Measurements from ENCODE around the gene LAMTOR4. TPM values are rescaled to one million over a fixed set of nuclear protein-coding genes. Genes with fewer than 3 reads are reported as not detected.
A peak's percentile ranks its signal among the peaks of the same experiment; 100 is the strongest.
"Not testable (repeated sequence)": the region's sequence is repeated elsewhere in the genome, so short reads cannot be mapped to it uniquely, and the experiment has no call there.

Gene LAMTOR4
- total and polyA plus RNA-seq, 7 donors = 48.7 to 141 (median 74.6) TPM

- Histone ChIP-seq H3K27me3 (ENCODE audit: insufficient read depth in 3 of 3, low read length in 2 of 3) (no peaks in the 10 kb centered on the region), H3K4me3 (no peak overlapping the region), H3K9me3 (no peaks in the 10 kb centered on the region), H3K4me1 (no peaks in the 10 kb centered on the region), H3K27ac (no peak overlapping the region), H3K36me3 (ENCODE audit: insufficient read depth in 1 of 2, low read depth in 1 of 2) (no peaks in the 10 kb centered on the region)
- intact Hi-C loops (cut with DNase I) = no loop called here
- ATAC-seq = no peak
- TF ChIP-seq CTCF (IDR thresholded peaks at IDR 0.05) = no peak
- no peak for DNase-seq
- 64 to 68% (median 64%) methylated on average over 3 of the region's 3 CpGs for WGBS, 3 donors
Measured at GRCh38 chr7:100141555-100141949, 7.2 kb upstream of the LAMTOR4 start.

- Histone ChIP-seq H3K27ac (no peak overlapping the region), H3K4me3 (no peak overlapping the region), H3K4me1 (no peaks in the 10 kb centered on the region), H3K36me3 (ENCODE audit: insufficient read depth in 1 of 2, low read depth in 1 of 2) (no peaks in the 10 kb centered on the region), H3K9me3 (no peaks in the 10 kb centered on the region), H3K27me3 (ENCODE audit: insufficient read depth in 3 of 3, low read length in 2 of 3) (no peaks in the 10 kb centered on the region)
- WGBS, 3 donors = 92 to 98% (median 96%) methylated on average over 3 of the region's 3 CpGs
- TF ChIP-seq CTCF (IDR thresholded peaks at IDR 0.05) = no peak
- no peak for ATAC-seq
- intact Hi-C loops (cut with DNase I) = no loop called here
- no peak for DNase-seq
Measured at GRCh38 chr7:100142461-100142860, 6.3 kb upstream of the LAMTOR4 start.

GRCh38 chr7:100146350-100146749, 2.4 kb upstream of the LAMTOR4 start:
- H3K36me3 ChIP-seq (ENCODE audit: insufficient read depth in 1 of 2, low read depth in 1 of 2); H3K9me3 ChIP-seq; DNase-seq; H3K27me3 ChIP-seq (ENCODE audit: insufficient read depth in 3 of 3, low read length in 2 of 3); ATAC-seq; intact Hi-C loops (cut with DNase I); H3K4me3 ChIP-seq; H3K27ac ChIP-seq: not testable (repeated sequence)
- WGBS, 3 donors = 92 to 97% (median 92%) methylated on average over 4 of the region's 4 CpGs
- H3K4me1 ChIP-seq = peaks cover 15% of the 10 kb centered on the region

GRCh38 chr7:100147278-100147677, 1.4 kb upstream of the LAMTOR4 start:
- WGBS, 3 donors = 91 to 97% (median 97%) methylated on average over 2 of the region's 2 CpGs
- TF ChIP-seq CTCF (IDR thresholded peaks at IDR 0.05) = no peak

GRCh38 chr7:100148225-100148558, 526 bp upstream of the LAMTOR4 start:
- Histone ChIP-seq H3K36me3 (ENCODE audit: insufficient read depth in 1 of 2, low read depth in 1 of 2) (peaks cover 1 to 16% of the 10 kb centered on the region in 2 donors), H3K4me1 (peaks cover 15% of the 10 kb centered on the region), H3K27me3 (ENCODE audit: insufficient read depth in 3 of 3, low read length in 2 of 3) (no peaks in the 10 kb centered on the region), H3K27ac (peak overlapping the region; percentile 84), H3K9me3 (no peaks in the 10 kb centered on the region), H3K4me3 (peak overlapping the region; percentile 73)
- WGBS, 3 donors = 6 to 14% (median 9%) methylated on average over 14 of the region's 14 CpGs
- TF ChIP-seq CTCF (IDR thresholded peaks at IDR 0.05) = no peak
- DNase-seq = no peak
- ATAC-seq = no peak
- intact Hi-C loops (cut with DNase I) = no loop called here

More at GRCh38 chr7:100147278-100147677, 1.4 kb upstream of the LAMTOR4 start:
- Histone ChIP-seq H3K4me1 (peaks cover 15% of the 10 kb centered on the region), H3K4me3 (no peak overlapping the region), H3K36me3 (ENCODE audit: insufficient read depth in 1 of 2, low read depth in 1 of 2) (peaks cover 0 to 8% of the 10 kb centered on the region in 2 donors), H3K27ac (no peak overlapping the region), H3K27me3 (ENCODE audit: insufficient read depth in 3 of 3, low read length in 2 of 3) (no peaks in the 10 kb centered on the region), H3K9me3 (no peaks in the 10 kb centered on the region)
- DNase-seq (no peak), ATAC-seq (no peak)
- intact Hi-C loops (cut with DNase I) = no loop called here
